HT1080 (cell line): ENCODE results near the gene CRYZL1. TPM values are rescaled to one million over a fixed set of nuclear protein-coding genes. Genes with fewer than 3 reads are reported as not detected.
A peak's percentile ranks its signal among the peaks of the same experiment; 100 is the strongest.
"Not testable (repeated sequence)": the region's sequence is repeated elsewhere in the genome, so short reads cannot be mapped to it uniquely, and the experiment has no call there.

Experiments
- DNase-seq: peaks from one replicate; pipeline ENCODE4 v3.0.0-alpha.2; 2015; ENCODE audit warnings: low read depth
- polyA plus RNA-seq, 2 experiments: library from polyadenylated mRNA; depleted of rRNA; stranded (reverse); fragments of >200 nt; gene quantifications; 2 replicates each; pipeline ENCODE4 v1.2.3, GENCODE V29; 2015
- total RNA-seq: library from RNA; depleted of rRNA; stranded (reverse); fragments of >200 nt; shearing (Covaris generic); gene quantifications from 2 replicates; pipeline ENCODE4 v1.2.3, GENCODE V29; 2014; rRNA removed

Gene CRYZL1
- 8.1 and 23.2 TPM in 2 replicates for total RNA-seq
- 25.4 and 27.7 TPM in 2 replicates for polyA plus RNA-seq (2015; cell fraction: cytosol; rRNA removed)
- polyA plus RNA-seq (2015; cell fraction: nucleus; rRNA removed): 54.2 and 66.2 TPM in 2 replicates

DNA sequence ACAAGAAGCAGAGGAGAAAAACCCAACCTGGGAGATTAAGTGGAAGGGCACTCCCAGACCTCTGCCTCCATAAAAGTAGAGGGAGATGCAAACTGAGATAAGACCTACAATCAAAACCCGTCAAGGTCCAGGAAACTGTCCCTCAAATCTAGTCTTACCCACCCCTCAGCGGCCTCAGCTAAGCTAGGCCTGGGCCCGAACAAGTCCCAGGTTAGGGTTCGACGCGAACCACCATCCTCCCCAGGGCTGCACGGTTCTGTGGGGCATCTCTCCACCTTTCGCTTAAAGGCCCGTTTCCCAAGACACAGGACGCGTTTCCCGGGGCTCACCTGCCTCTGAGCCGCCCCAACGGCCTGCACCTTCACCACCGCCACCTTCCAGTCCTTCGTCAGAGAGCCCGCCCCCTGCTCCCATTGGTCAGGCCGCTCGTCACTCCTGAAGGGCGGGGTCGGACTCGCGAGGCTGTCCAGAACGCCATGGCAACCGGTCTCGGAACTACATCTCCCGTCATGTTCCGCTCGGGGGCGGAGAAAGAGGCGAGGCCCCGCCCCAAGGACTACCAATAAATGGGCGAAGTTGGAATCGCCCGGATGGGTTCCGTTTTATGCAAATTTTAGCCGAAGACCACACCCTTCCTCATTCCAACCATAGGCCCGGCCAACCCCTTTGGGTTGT lies at the start of gene CRYZL1:
CRYZL1 (minus strand) TSS at position 390 of the 675 bp plus-strand sequence. CDS start 10,190 bp downstream, outside the sequence.
- peak; percentile 99 for DNase-seq

DNA sequence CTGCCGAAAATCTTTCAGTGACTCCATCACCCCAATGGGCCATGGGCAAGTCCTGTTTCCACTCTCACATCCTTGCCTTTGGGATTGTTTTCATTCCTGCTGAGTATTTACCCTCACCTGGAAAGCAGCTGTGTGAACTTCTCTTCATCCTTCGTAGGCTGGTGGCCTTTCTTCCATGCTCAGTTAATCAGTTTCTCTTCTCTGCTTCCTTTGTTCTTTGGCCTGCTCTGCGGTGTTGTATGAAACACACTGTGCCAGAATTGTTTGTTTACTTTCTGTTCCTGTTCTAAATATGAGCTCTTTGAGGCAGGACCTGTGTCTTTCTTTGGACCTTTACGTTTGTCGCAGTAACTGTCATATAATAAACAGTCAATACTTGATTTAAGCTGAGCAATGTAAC lies 49.3 kb upstream of the CRYZL1 start:
- no peak for DNase-seq

DNA sequence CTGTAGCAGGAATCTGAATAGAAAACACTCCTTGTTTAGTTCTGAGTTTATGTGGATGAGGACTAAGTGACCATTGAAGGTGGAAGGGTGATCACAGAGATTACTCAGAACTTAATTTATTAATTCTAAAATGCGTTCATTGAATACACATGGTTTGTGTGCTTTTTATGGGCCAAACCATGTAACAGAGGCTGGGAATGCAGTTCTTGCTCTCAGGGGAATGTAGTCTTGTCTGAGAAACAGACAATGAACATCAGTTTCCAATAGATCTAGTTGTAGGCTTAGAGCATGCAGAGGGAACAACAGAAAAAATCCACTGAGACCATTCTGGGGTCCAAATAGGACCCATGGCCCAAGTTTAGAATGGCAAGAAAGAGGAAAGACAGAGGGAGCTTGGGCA lies 46.8 kb upstream of the CRYZL1 start:
- no peak for DNase-seq

DNA sequence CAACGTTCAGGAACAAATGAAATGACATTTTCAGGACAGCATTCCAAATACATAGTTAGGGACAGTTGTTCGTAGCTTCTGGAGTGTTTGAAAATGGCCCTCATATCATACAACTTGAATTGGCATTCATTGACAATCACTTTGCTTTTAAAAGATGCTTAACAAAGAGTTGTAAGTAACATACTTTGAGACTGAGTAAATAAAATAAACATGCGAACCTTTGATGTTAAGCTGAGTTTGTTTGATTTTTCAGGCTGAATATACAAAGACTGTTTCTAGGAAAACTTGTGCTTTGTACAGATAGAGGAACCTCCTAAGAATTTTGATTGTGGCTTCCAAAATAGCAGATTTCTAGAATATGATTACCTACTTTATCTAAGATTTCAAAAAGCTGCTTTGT lies 46.1 kb upstream of the CRYZL1 start:
- DNase-seq: no peak

DNA sequence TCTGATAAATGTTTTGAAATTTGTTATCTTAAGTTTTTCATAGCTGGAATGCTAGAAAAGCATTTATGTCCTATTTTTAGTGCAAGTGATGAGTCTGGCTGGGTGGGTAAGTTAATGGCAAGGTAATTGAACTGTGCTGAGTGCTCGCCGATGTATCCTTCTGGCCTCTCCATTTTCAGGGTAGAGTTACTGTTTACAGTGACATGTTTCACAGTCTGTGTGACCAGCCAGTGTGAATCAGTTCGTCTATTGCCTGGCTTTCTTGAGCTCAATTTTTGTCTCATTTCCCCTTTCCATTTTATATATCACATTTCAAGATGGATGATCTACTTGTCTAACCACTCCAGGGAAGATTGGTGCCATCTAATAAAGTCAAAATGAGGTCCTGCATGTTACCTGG lies 44.8 kb upstream of the CRYZL1 start:
- no peak for DNase-seq

DNA sequence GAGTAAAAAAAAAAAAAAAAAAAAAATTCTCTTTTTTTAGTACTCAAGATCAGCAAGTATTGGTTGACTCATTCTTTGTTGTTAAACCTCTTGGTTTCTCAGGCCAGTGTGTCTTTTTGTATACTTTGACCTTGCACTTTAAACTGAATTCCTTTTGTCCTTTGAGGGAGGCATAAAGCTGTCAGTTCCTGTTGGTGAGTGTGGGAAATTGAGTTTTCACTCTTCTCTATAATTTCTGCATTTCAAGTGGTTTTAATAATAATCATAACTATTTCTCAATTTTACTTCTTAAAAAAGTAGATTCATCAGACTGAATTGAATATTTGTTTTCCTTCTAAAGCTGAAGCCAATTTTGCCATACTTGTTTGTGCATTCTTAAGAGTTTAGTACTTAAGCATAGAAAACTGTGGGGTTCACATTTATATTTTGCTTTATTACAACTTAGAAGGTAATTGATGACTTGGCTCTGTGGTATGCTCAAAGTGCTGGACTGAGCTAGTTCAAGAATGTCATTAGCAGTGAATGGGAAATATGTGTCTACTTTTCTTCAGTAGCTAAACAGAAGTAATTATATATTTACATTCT lies 44.2 kb upstream of the CRYZL1 start:
- peak; percentile 66 for DNase-seq

DNA sequence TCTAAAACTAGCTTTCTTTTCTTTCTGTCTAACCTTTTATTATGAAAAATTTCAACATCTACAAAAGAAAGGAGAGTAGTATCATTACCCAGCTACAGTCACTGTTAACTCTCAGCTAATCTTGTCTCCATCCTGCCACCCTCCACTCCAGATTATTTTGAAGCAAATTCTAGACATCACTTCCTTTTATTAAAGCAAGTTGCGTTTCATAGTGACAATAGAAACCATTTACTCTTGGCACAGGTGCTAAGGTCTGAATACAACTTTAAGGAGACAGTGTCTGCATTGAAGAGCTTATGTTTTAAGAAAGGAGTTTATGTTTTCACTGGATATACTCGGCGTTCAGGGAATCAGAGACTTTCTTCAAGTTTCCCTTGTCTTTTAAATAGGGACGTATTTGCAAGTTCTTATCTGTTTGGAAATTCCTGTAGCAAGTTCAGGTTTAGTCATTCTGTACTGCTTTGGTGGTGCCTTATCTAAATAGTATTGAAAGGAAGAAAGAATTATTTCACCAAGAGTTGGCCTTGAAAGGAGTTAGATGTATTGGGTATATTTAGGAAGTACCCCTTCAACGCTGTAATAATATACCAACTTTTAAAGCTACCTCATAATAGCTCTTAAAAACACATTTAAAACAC lies 43.5 kb upstream of the CRYZL1 start:
- no peak for DNase-seq

DNA sequence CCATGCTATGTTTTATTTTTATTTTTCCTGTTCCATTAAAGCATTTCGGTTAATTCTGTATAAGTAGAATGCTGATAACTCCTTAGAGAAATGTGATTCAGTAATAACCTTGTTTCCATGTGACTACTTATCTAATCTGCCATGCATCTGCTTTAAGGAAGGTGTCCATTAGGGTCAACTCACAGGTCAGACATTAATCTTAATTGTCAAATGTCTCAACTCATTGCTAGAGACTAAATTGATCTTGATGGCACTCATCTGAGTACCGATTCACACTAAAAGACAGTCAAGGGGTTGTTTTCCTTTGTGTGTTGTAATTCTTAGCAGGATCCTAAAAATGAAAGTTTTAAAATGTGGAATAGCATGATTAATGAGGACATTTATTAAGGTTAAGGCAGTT lies 42.5 kb upstream of the CRYZL1 start:
- no peak for DNase-seq

DNA sequence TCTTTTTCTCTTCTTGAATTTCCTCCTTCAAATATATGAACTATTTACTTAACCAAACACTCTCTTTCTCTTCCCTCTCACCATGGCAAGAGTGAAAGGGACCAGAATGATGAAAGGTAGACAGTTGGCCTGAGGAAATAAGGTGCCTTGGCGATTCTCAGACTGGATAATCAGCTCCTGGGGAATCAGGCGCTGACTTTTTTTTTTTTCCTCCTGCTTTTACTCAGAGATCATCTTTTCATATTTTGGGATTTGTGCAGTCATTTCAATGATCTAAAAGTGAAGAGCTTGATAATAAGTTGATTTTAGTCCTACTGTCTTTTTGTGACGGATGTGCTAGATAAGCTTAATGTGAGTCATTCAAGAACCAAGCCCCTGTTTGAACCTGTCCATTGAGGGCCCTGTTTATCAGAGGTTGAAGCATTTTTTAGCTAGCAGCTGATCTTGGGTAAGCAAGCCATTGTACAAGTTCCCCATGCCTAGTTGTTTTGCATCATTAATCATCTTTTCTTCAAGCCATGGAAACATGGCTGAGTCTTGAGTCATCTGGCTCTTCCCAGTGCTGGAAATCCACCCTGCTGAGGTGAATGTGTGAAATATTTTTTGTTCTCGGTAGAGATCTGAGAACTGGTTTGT lies 41.6 kb upstream of the CRYZL1 start:
- peak; percentile 92 for DNase-seq

DNA sequence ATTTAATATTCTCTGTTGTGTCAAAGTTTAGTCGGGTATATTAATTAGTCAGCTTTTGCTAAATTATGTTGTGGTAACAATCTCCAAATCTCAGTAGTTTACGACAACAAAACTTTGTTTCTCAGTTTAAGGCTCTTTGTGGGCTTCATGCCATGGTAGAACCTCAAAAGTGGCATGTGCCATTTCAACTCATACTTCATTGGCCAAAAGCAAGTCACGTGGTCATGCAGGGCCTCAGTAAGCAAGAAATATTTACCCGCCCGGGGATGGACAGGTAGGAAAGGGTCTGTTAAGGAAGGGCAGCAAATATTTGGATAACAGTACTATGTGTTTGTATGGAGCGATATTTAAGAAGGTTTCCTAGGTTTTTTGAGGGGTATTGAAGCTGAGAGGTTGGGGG lies 39.3 kb upstream of the CRYZL1 start:
- no peak for DNase-seq

DNA sequence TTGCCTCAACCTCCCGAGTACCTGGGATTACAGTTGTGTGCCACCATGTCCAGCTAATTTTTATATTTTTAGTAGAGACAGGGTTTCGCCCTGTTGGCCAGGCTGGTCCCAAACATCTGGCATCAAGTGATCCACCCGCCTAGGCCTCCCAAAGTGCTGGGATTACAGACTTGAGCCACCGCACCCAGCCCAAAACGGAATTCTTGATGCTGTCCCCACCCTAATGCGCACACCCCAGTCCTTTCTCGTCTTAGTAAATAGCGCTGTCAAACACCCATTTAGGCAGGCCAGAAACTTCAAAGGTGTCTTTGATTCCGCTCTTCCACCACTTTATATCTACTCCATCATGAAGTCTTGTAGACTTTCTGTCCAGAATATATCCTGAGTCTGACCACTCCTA lies 35.9 kb upstream of the CRYZL1 start:
- no peak for DNase-seq

DNA sequence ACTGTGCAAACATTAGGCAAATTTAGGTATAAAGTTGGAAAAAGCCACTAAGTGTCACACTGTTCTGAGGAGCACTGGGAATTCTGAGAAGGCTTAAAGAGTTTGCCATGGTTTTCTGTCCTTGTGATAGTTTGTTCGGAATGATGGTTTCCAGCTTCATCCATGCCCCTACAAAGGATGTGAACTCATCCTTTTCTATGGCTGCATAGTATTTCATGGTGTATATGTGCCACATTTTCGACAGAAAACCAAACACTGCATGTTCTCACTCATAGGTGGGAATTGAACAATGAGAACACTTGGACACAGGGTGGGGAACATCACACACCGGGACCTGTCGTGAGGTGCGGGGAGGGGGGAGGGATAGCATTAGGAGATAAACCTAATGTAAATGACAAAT lies 35.1 kb upstream of the CRYZL1 start:
- DNase-seq: not testable (repeated sequence)

DNA sequence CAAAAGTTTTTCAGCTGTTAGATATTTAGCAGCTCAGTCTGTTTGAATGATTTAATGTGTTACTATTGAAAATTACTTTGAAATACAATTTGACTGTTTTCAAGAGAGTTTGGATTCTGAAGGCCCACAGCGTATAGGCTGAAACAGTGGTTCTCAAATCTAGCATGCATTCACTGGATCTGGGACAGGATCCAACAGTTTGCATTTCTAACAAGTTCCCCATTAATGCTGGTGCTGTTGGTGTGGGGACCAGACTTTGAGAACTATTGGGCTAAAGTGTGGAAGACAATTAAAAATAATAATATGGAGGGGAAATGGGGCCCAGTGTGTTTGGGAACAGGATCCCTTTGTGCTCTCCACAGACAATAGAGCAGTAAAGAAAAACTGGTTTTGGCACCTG lies 32.7 kb upstream of the CRYZL1 start:
- DNase-seq: no peak

DNA sequence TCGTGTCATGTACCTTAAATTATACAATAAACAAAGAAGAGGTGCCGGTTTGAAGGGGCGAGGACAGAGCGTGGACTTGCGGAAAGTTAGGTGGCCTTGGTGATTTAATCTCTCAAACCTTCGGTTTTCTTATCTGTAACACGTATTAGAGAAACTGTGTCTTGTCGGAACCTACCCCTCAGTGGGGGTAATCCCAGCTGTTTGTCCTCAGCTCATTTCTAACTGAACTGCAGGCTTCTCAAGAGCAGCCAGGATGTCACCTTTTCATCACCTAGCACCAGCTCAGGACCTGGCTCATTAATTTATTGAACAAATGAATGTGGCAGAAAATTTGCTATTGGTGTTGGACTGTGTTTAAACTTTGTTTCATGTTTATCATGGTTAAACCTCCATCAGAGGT lies 31.9 kb upstream of the CRYZL1 start:
- no peak for DNase-seq

DNA sequence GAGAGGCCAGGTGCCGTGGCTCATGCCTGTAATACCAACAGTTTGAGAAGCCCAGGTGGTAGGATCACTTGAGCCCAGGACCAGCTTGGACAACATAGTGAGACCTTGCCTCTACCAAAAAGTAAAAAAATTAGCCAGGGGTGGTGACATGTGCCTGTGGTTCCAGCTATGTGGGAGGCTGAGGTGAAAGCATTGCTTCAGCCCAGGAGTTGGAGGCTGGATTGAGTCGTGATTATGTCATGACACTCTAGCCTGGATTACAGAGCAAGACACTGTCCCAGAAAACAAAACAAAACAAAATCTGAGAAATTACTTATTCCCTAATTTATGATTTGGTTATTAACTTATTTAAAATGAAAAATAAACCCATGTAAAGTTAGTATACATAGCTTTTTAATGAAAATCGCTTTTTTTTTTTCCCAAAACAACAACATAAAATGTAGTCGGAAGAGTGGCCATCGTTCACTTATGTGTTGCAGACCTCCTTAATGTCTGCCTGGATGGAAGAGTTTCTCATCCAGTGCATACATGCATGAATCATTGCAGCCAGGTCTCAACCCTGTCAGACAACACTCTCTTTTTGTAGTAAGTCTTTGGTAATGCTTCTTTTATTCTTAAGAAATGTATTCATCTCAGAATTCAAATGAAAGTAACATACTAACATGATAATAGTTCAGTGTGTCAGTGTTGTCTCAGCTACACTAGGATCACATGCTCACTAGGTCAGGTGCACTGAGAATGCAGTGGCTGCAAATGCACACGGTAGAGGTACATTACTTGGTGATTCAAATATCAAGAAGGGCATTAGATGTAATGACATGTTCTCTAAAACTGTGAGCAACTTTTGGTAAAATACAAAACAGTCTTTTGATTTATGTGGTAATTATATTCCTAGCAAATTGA lies 28.8 kb upstream of the CRYZL1 start:
- DNase-seq: peak; percentile 21

DNA sequence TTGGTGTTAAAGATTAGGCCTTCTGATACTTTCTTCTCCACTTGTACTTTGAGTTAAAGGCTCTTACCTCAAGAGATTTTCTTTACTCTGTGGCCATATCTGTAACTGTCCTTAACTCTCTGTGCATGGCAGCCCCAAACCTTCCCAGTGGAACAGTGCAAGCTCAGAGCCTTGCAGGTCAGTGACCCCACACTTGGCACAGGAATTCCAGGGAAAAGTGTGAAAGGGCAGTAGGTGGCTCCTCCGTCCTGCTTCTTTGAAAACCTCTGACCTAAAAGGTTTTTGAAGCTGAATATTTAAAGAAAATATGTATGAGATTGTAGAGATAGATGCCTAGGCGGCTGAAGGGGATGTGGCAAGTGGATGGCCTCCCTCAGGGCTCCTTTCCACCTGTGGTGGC lies 27.1 kb upstream of the CRYZL1 start:
- no peak for DNase-seq

DNA sequence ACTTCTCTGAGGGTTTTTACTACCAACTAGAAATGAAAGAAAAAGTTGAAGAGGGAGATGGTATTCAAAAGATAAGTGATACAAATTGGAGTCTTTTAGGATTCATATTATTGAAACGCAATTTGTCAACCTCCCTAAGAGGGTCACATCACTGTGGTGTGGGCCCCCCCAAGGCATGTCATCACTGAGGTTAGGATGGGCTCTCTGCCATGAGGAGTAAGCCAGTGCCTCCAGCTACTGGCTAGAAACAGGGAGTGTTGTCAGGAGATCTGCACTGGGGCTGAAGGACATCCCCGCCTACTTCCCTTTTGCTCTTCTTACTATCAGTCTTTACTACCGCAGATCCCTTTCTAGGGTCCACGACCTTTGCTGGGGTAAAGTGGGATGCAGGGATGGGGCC lies 26.6 kb upstream of the CRYZL1 start:
- peak; percentile 11 for DNase-seq

DNA sequence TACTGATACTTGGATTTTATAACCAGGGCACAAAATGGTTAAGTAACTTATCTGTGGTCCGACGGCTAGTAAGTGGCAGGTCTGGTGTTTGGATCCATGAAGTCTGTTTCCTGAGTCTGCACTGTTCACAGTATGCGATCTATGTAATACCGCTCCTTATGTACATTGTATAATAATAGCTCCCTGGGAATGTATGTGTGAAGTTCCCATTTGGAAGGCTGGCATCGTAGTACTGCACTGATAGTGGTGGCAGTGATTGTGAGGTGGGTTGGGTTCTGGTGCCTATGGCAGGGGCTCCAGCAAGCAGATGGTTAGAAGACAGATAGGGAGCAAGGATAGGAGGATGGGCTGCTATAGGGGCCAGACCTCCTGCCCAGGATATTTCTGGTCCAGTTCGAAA lies 26.1 kb upstream of the CRYZL1 start:
- DNase-seq: no peak

DNA sequence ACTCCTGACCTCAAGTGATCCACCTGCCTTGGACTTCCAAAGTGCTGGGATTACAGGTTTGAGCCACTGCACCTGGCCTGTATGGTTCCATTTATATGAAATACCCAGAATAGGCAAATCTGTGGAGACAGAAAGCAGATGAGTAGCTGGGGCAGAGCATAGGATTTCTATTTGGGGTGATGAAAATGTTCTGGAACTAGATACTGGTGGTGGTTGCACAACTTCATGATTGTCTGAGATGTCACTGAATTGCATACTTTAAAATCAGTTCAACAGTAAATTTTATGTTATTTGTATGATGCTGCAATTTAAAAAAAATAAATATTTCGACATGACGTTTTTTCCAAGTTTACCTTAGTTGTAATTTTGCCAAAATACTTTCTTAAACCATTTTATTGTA lies 24.6 kb upstream of the CRYZL1 start:
- no peak for DNase-seq

DNA sequence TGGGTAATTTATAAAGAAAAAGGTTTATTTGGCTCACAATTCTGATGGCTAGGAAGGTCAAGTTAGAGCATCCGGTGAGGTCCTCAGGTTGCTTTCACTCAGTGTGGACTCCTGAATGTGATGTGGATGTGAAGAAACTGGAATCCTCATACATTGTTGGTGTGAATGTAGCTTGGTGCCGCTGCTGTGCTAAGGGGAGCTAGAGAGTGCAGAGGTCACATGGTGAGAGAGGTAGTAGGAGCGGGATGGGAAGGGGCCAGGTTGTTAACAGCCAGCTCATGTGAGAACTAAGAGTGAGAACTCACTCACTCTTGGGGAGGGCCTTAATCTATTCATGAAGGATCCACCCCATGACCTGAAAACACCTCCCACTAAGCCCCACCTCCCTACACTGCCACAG lies 22.6 kb upstream of the CRYZL1 start:
- DNase-seq: no peak

DNA sequence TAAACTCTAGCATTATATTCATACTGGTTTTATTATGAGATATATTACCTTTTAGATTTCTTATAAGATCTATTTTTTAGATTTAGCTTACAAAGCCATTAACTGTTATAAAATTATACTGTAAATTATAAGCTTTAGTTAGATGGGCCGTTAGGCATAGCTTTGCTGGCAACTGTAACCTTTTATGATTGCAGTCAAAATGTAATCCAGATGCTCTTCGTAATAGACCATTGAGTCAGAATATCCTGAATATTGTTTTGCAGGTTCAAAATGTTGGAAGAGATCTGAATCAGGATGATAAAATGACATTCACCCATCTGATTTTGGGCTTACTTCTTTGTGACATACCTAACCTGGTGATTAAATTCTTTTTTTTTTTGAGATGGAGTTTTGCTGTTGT lies 21.7 kb upstream of the CRYZL1 start:
- DNase-seq: no peak
